PC-3 (cell line): ENCODE data around the gene PLEKHA3.

Source experiments
- EZH2 ChIP-seq: fragments of 300-600 bp; sonication (generic); IDR thresholded peaks from one replicate; pipeline ENCODE4 v1.6.1; 2017; ENCODE audit warnings: antibody characterized with exemption, mild to moderate bottlenecking, low read length; ENCODE audit not compliant: unreplicated experiment
- EZH2phosphoT487 ChIP-seq: fragments of 300-600 bp; sonication (generic); IDR thresholded peaks from 2 replicates; pipeline ENCODE4 v1.6.1; 2018; ENCODE audit warnings: mild to moderate bottlenecking, antibody characterized with exemption, low read length, borderline replicate concordance
- TF ChIP-seq, protein P1 (sequence below): fragments of 300-600 bp; sonication (generic); conservative IDR thresholded peaks from 2 replicates; pipeline ENCODE4 v1.5.1; 2017; ENCODE audit warnings: antibody characterized with exemption, low read depth, mild to moderate bottlenecking, low read length

DNA sequence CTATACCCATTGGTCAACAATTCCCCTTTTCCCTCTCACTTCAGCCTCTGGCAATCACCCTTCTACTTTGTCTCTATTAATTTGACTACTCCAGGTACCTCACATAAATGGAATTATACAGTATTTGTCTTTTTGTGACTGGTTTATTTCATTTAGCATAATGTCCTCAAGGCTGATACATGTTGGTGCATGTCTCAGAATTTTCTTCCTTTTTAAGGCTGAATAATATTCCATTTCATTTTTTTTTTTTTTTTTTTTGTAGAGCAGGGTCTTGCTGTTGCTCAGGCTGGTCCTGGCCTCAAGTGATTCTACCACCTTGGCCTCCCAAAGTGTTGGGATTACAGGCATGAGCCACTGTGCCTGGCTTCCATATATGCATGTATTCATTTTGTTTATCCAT lies 3.8 kb upstream of the PLEKHA3 start:
- TF ChIP-seq, protein P1, sequence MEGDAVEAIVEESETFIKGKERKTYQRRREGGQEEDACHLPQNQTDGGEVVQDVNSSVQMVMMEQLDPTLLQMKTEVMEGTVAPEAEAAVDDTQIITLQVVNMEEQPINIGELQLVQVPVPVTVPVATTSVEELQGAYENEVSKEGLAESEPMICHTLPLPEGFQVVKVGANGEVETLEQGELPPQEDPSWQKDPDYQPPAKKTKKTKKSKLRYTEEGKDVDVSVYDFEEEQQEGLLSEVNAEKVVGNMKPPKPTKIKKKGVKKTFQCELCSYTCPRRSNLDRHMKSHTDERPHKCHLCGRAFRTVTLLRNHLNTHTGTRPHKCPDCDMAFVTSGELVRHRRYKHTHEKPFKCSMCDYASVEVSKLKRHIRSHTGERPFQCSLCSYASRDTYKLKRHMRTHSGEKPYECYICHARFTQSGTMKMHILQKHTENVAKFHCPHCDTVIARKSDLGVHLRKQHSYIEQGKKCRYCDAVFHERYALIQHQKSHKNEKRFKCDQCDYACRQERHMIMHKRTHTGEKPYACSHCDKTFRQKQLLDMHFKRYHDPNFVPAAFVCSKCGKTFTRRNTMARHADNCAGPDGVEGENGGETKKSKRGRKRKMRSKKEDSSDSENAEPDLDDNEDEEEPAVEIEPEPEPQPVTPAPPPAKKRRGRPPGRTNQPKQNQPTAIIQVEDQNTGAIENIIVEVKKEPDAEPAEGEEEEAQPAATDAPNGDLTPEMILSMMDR: no peak
- TF ChIP-seq EZH2 (no peak), EZH2phosphoT487 (no peak)
